H1 (cell line): ENCODE data around the gene TNFRSF11A. TPM values are rescaled to one million over a fixed set of nuclear protein-coding genes. Genes with fewer than 3 reads are reported as not detected.

ENCODE experiments used
- CTCF ChIA-PET: fragments of 300-600 bp; sonication (Branson Sonifier 250); formaldehyde crosslinking; loops from one replicate; lab custom pipeline; 2021; ENCODE audit not compliant: partially characterized antibody; lab: Charles Lee
- POLR2A ChIA-PET: fragments of 300-600 bp; sonication (Branson Sonifier 250); formaldehyde crosslinking; loops from one replicate; lab custom pipeline; 2021; ENCODE audit warnings: inconsistent platforms; ENCODE audit not compliant: partially characterized antibody; lab: Charles Lee
- DNase-seq, 2 experiments: peaks; one replicate each; pipeline versions ENCODE4 v3.0.0 to v3.0.0-alpha.2; 2010 to 2022; ENCODE audit warnings: low spot score in 2 of 2, low read depth in 1 of 2, mixed read lengths in 1 of 2
- FAIRE-seq: peaks from 2 replicates; lab custom pipeline; 2011; peaks lifted over from hg19 to GRCh38; lab: Jason Lieb, UNC
- H2AFZ ChIP-seq: 2 replicates; pipeline ENCODE4 v1.8.1; 2012; ENCODE audit warnings: low read length, inconsistent platforms
- H2AK5ac ChIP-seq: 2 replicates; pipeline ENCODE4 v1.6.1; 2013; ENCODE audit warnings: low read depth, low read length
- H2BK120ac ChIP-seq: replicated peaks from 2 replicates; pipeline ENCODE3; 2013; ENCODE audit warnings: low read depth, low read length, inconsistent platforms
- H2BK12ac ChIP-seq: 2 replicates; pipeline ENCODE4 v1.6.1; 2013; ENCODE audit warnings: low read depth, low read length
- H2BK15ac ChIP-seq: 2 replicates; pipeline ENCODE4 v1.6.1; 2013; ENCODE audit warnings: low read length
- H2BK20ac ChIP-seq: 2 replicates; pipeline ENCODE4 v1.6.1; 2013; ENCODE audit warnings: low read length
- H2BK5ac ChIP-seq: 2 replicates; pipeline ENCODE4 v1.6.1; 2013; ENCODE audit warnings: low read depth, low read length
- H3K14ac ChIP-seq: 2 replicates; pipeline ENCODE4 v1.6.1; 2013; ENCODE audit warnings: inconsistent platforms; ENCODE audit not compliant: insufficient read length
- H3K18ac ChIP-seq: 2 replicates; pipeline ENCODE4 v1.6.1; 2013; ENCODE audit warnings: low read length; ENCODE audit errors: extremely low read depth
- H3K23ac ChIP-seq: 2 replicates; pipeline ENCODE4 v1.6.1; 2013; ENCODE audit warnings: inconsistent platforms; ENCODE audit not compliant: insufficient read length
- H3K23me2 ChIP-seq: 2 replicates; pipeline ENCODE4 v1.6.1; 2013; ENCODE audit warnings: low read depth, low read length
- H3K27ac ChIP-seq: 2 replicates; pipeline ENCODE4 v1.6.1; 2011; ENCODE audit warnings: low read depth, low read length, inconsistent platforms
- H3K27me3 ChIP-seq, 4 experiments: replicated peaks in 1 of 4; 1 replicate in 1 of 4; 2 replicates in 3 of 4; pipeline versions ENCODE4 v1.6.1 to v1.8.1; 2011 to 2013; ENCODE audit warnings: low read length in 3 of 4, mild to moderate bottlenecking in 3 of 4, inconsistent platforms in 2 of 4, mixed read lengths in 2 of 4, moderate library complexity in 1 of 4; ENCODE audit not compliant: control insufficient read depth in 3 of 4, insufficient read depth in 3 of 4; ENCODE audit errors: extremely low read depth in 1 of 4
- H3K36me3 ChIP-seq, 4 experiments: 2 replicates each; pipeline versions ENCODE4 v1.6.1 to v1.8.1; 2011 to 2013; ENCODE audit warnings: mild to moderate bottlenecking in 4 of 4, low read length in 3 of 4, moderate library complexity in 2 of 4, control low read depth in 1 of 4, inconsistent platforms in 1 of 4; ENCODE audit not compliant: insufficient read depth in 4 of 4, control insufficient read depth in 2 of 4
- H3K4ac ChIP-seq: replicated peaks from 2 replicates; pipeline ENCODE3; 2013; ENCODE audit warnings: low read length, low read depth, mixed read lengths, inconsistent platforms; ENCODE audit not compliant: insufficient read length
- H3K4me1 ChIP-seq, 4 experiments: replicated peaks in 1 of 4; 1 replicate in 1 of 4; 2 replicates in 3 of 4; pipeline versions ENCODE4 v1.6.1 to v1.8.1; 2011 to 2013; ENCODE audit warnings: low read length in 3 of 4, inconsistent platforms in 2 of 4, mixed read lengths in 1 of 4; ENCODE audit not compliant: insufficient read depth in 4 of 4, control insufficient read depth in 3 of 4
- H3K4me2 ChIP-seq, 2 experiments: 2 replicates each; pipeline versions ENCODE4 v1.6.1 to v1.8.1; 2011 to 2013; ENCODE audit warnings: low read depth in 2 of 2, low read length in 2 of 2, control low read depth in 1 of 2, inconsistent platforms in 1 of 2, mild to moderate bottlenecking in 1 of 2; ENCODE audit not compliant: insufficient read depth in 1 of 2
- H3K4me3 ChIP-seq, 4 experiments: fragments of 200-600, 300-600 bp in 1 of 4; sonication (generic), shearing (Covaris generic), sonication (Bioruptor Twin) in 1 of 4; 2 replicates each; pipeline versions ENCODE4 v1.5.1 to v1.8.1; 2011 to 2016; ENCODE audit warnings: low read length in 4 of 4, low read depth in 3 of 4, control low read depth in 2 of 4, inconsistent platforms in 2 of 4, mild to moderate bottlenecking in 2 of 4, mixed read lengths in 1 of 4, moderate library complexity in 1 of 4; ENCODE audit not compliant: insufficient read depth in 2 of 4; ENCODE audit errors: extremely low read depth in 1 of 4
- H3K56ac ChIP-seq: replicated peaks from 2 replicates; pipeline ENCODE3; 2013; ENCODE audit warnings: low read depth, mild to moderate bottlenecking, mixed read lengths, low read length, inconsistent platforms; ENCODE audit not compliant: insufficient read length
- H3K79me1 ChIP-seq: 2 replicates; pipeline ENCODE4 v1.6.1; 2013; ENCODE audit warnings: low read depth, low read length, control low read depth
- H3K79me2 ChIP-seq, 2 experiments: 2 replicates each; pipeline versions ENCODE4 v1.6.1 to v1.8.1; 2012 to 2013; ENCODE audit warnings: low read length in 2 of 2, mild to moderate bottlenecking in 2 of 2, inconsistent platforms in 1 of 2; ENCODE audit not compliant: insufficient read depth in 2 of 2, control insufficient read depth in 1 of 2
- H3K9ac ChIP-seq, 4 experiments: replicated peaks in 1 of 4; 1 replicate in 1 of 4; 2 replicates in 3 of 4; pipeline versions ENCODE4 v1.6.1 to v1.8.1; 2011 to 2013; ENCODE audit warnings: low read depth in 3 of 4, low read length in 3 of 4, control low read depth in 2 of 4, mild to moderate bottlenecking in 2 of 4, moderate library complexity in 2 of 4, inconsistent platforms in 1 of 4; ENCODE audit errors: extremely low read depth in 1 of 4
- H3K9me3 ChIP-seq, 2 experiments: 2 replicates each; pipeline versions ENCODE4 v1.6.1 to v1.8.1; 2012 to 2013; ENCODE audit warnings: mild to moderate bottlenecking in 2 of 2, moderate library complexity in 2 of 2, control low read depth in 1 of 2, inconsistent platforms in 1 of 2, low read depth in 1 of 2, low read length in 1 of 2, mixed read lengths in 1 of 2; ENCODE audit not compliant: insufficient read depth in 2 of 2
- H4K20me1 ChIP-seq, 2 experiments: replicated peaks in 1 of 2; 2 replicates each; pipeline versions ENCODE3 to v1.8.1; 2011 to 2013; ENCODE audit warnings: inconsistent platforms in 2 of 2, low read length in 2 of 2, mild to moderate bottlenecking in 1 of 2; ENCODE audit not compliant: insufficient read depth in 2 of 2, control insufficient read depth in 1 of 2
- H4K5ac ChIP-seq: 2 replicates; pipeline ENCODE4 v1.6.1; 2013; ENCODE audit warnings: low read length, low read depth, mixed read lengths, inconsistent platforms; ENCODE audit not compliant: insufficient read length
- H4K8ac ChIP-seq: 2 replicates; pipeline ENCODE4 v1.8.0; 2013; ENCODE audit warnings: mild to moderate bottlenecking, moderate library complexity, low read length, inconsistent platforms; ENCODE audit not compliant: insufficient read depth; ENCODE audit errors: extremely low read depth
- H4K91ac ChIP-seq: replicated peaks from 2 replicates; pipeline ENCODE3; 2013; ENCODE audit warnings: low read length, mixed read lengths, inconsistent platforms; ENCODE audit not compliant: insufficient read length
- BRCA1 ChIP-seq: IDR thresholded peaks from 2 replicates; pipeline ENCODE4 v1.6.1; 2012; ENCODE audit warnings: low read depth, low read length, improper control_type of control experiment
- HDAC2 ChIP-seq, 2 experiments: fragments of 300-600 bp in 1 of 2; sonication (generic) in 1 of 2; IDR thresholded peaks; 2 replicates each; pipeline ENCODE4 v1.6.1; 2011 to 2012; ENCODE audit warnings: low read depth in 2 of 2, low read length in 2 of 2, mild to moderate bottlenecking in 2 of 2, moderate library complexity in 2 of 2, borderline replicate concordance in 1 of 2, inconsistent platforms in 1 of 2
- RBBP5 ChIP-seq: IDR thresholded peaks from 2 replicates; pipeline ENCODE4 v1.7.1; 2012; ENCODE audit warnings: low read depth, mild to moderate bottlenecking, inconsistent platforms, low read length, moderate library complexity, borderline replicate concordance
- SIN3A ChIP-seq, 2 experiments: IDR thresholded peaks in 1 of 2; conservative IDR thresholded peaks in 1 of 2; 2 replicates each; pipeline ENCODE4 v1.6.1; 2011 to 2012; ENCODE audit warnings: low read length in 2 of 2, improper control_type of control experiment in 1 of 2, low read depth in 1 of 2, mild to moderate bottlenecking in 1 of 2
- SIX5 ChIP-seq: IDR thresholded peaks from 2 replicates; pipeline ENCODE4 v1.6.1; 2011; ENCODE audit warnings: mild to moderate bottlenecking, low read depth, low read length
- WGBS, 2 experiments: shearing (Covaris generic) in 1 of 2; methylation state at CpG; one replicate each; pipeline versions ENCODE4 v1.1.6 to v1.1.7; 2013 to 2015; ENCODE audit warnings: low lambda C conversion rate in 2 of 2, mixed read lengths in 2 of 2, inconsistent platforms in 1 of 2, low coverage in 1 of 2, missing lambda C conversion rate in 1 of 2; ENCODE audit not compliant: insufficient replicate concordance in 2 of 2, insufficient coverage in 1 of 2, insufficient read length in 1 of 2; ENCODE audit errors: extremely low coverage in 1 of 2, missing lambda C conversion rate in 1 of 2; 5-methylcytosine and 5-hydroxymethylcytosine counted together
- polyA plus RNA-seq, 7 experiments: library from polyadenylated mRNA; depleted of rRNA in 3 of 7; stranded (reverse) in 5 of 7; unstranded in 2 of 7; fragments of >200 nt in 5 of 7; fragments of 200-250 nt in 2 of 7; gene quantifications; 1 replicate in 5 of 7; 2 replicates in 1 of 7; 4 replicates in 1 of 7; pipeline versions ENCODE4 v1.2.1 to v1.2.3, GENCODE V29; 2011 to 2013; ENCODE audit warnings: missing spikeins in 2 of 7, mixed read lengths in 2 of 7
- total RNA-seq: library from RNA; stranded (reverse); fragmentation: NEBNext Ultra II Directional; extraction: Animal tissue kit (Norgen Biotek cat#: 25700); gene quantifications from 2 replicates; pipeline ENCODE4 v1.2.1, GENCODE V29; 2021
- TF ChIP-seq, protein P1 (sequence below), 3 experiments: IDR thresholded peaks; 1 replicate in 2 of 3; 2 replicates in 1 of 3; pipeline versions ENCODE4 v1.5.1 to v1.6.1; 2011; ENCODE audit warnings: low read length in 3 of 3, mild to moderate bottlenecking in 3 of 3, inconsistent platforms in 2 of 3, low read depth in 1 of 3, moderate library complexity in 1 of 3; ENCODE audit not compliant: insufficient read depth in 1 of 3; ENCODE audit errors: control extremely low read depth in 1 of 3

The TNFRSF11A gene
- total and polyA plus RNA-seq, 2 of the 8 experiments (the other 6 are each of a cell fraction or from before 2014, with no cell fraction given): 8.7 to 10.6 TPM

DNA sequence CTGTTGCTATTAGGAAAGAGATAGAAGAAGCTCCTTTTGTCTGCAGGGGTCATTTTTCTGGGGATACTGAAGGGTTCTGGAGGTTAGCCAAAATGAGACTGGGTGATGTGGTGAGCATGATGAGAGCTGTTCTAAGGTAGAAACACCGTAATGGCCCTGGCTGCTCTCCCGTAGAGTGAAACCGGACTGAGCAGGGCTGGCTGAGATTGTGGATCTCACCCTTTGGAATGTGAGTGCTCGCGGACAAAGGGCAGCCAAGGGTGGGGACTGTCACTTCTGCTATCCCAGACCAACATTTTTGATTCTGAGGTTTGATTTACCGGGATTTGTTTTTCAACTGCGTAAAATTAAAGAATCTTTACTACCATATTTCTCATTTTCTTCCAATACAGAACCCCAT lies 36.2 kb downstream of the TNFRSF11A start:
- ChIA-PET POLR2A (interaction anchor here (1.5 kb wide), 1 partner anchor 15 kb away, joined by 4 read pairs; no protein-coding TSS in a partner anchor), CTCF (interaction anchor here (0.7 kb wide), 1 partner anchor 727 kb away, joined by 3 read pairs; no protein-coding TSS in a partner anchor)
- no peak overlapping the region for H3K4ac ChIP-seq
- H2AK5ac ChIP-seq: no peak overlapping the region
- no peak overlapping the region for H3K23ac ChIP-seq
- H4K20me1 ChIP-seq: no peaks in the 10 kb centered on the region
- no peak overlapping the region for H2BK5ac ChIP-seq
- no peak overlapping the region for H2BK12ac ChIP-seq
- no peaks in the 10 kb centered on the region; a peak in 1 of 7 replicates for H3K4me1 ChIP-seq
- no peaks in the 10 kb centered on the region for H3K23me2 ChIP-seq
- H3K4me3 ChIP-seq: no peak overlapping the region
- no peak overlapping the region for H2BK20ac ChIP-seq
- DNase-seq (no peak), FAIRE-seq (no peak)
- H3K56ac ChIP-seq: no peak overlapping the region
- no peak overlapping the region for H2BK120ac ChIP-seq
- no peaks in the 10 kb centered on the region for H3K27me3 ChIP-seq
- H3K14ac ChIP-seq: no peak overlapping the region
- no peak overlapping the region for H4K91ac ChIP-seq
- H4K5ac ChIP-seq: no peak overlapping the region
- H3K9ac ChIP-seq: no peak overlapping the region
- WGBS, 2 experiments: 93% methylated on average over 6 of the region's 7 CpGs; no CpG with 5 or more reads in 1 of the 2 experiments
- no peak overlapping the region for H2AFZ ChIP-seq
- no peaks in the 10 kb centered on the region for H3K9me3 ChIP-seq
- H3K27ac ChIP-seq: no peak overlapping the region
- H4K8ac ChIP-seq: no peak overlapping the region
- TF ChIP-seq HDAC2 (IDR thresholded peaks at IDR 0.05; ENCODE audit: borderline replicate concordance in 1 of 2, low read depth in 2 of 2, low read length in 2 of 2) (no peak), SIX5 (no peak), SIN3A (conservative IDR thresholded peaks at IDR 0.05 in 1 of 2, IDR thresholded peaks at IDR 0.05 in 1 of 2; ENCODE audit: low read depth in 1 of 2, low read length in 2 of 2) (no peak), RBBP5 (no peak), BRCA1 (no peak)
- TF ChIP-seq, protein P1, sequence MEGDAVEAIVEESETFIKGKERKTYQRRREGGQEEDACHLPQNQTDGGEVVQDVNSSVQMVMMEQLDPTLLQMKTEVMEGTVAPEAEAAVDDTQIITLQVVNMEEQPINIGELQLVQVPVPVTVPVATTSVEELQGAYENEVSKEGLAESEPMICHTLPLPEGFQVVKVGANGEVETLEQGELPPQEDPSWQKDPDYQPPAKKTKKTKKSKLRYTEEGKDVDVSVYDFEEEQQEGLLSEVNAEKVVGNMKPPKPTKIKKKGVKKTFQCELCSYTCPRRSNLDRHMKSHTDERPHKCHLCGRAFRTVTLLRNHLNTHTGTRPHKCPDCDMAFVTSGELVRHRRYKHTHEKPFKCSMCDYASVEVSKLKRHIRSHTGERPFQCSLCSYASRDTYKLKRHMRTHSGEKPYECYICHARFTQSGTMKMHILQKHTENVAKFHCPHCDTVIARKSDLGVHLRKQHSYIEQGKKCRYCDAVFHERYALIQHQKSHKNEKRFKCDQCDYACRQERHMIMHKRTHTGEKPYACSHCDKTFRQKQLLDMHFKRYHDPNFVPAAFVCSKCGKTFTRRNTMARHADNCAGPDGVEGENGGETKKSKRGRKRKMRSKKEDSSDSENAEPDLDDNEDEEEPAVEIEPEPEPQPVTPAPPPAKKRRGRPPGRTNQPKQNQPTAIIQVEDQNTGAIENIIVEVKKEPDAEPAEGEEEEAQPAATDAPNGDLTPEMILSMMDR (IDR thresholded peaks at IDR 0.05; ENCODE audit: control extremely low read depth in 1 of 3, insufficient read depth in 1 of 3, low read depth in 1 of 3, low read length in 3 of 3): no peak
- TF ChIP-seq, all 59 proteins: peak for 0
- Histone ChIP-seq H3K79me2 (no peaks in the 10 kb centered on the region), H2BK15ac (no peak overlapping the region), H3K4me2 (no peak overlapping the region), H3K36me3 (peaks cover 2 to 26% (median 6%) of the 10 kb centered on the region in 4 experiments; a peak in 5 of 8 replicates), H3K79me1 (no peaks in the 10 kb centered on the region), H3K18ac (no peak overlapping the region)
